Measurements from ENCODE around the gene RHBDD1. TPM values are rescaled to one million over a fixed set of nuclear protein-coding genes. Genes with fewer than 3 reads are reported as not detected.

RHBDD1 gene
- polyA plus RNA-seq, 1 of the 3 experiments (the other 2 are of a cell fraction), result 10.3 TPM

DNA sequence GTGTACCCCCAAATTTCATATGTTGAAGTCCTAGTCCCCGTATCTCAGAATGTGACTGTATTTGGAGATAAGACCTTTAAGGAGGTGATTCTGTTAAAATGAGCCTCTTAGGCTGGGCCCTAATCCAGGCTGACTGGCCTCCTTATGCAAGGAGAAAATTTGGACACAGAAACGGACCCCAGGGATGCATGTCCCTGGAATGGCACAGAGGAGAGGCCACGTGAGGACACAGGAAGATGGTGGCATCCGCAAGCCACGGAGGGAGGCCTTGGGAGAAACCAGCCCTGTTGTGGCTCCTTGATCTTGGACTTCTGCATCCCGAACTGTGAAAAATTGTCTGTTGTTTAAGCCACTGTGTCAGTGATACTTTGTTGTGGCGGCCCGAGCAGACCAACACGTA is 177.5 kb downstream of the RHBDD1 start:
- Histone ChIP-seq H3K27me3 (ENCODE audit: insufficient read depth) (no peaks in the 10 kb centered on the region), H3K9me2 (no peaks in the 10 kb centered on the region), H3K27ac (ENCODE audit: low read depth in 2 of 2, low read length in 1 of 2) (no peak overlapping the region), H3K79me2 (ENCODE audit: insufficient read depth) (no peaks in the 10 kb centered on the region), H3F3A (replicated peaks; ENCODE audit: insufficient read depth) (no peaks in the 10 kb centered on the region), H3K4me2 (no peak overlapping the region), H3K36me3 (replicated peaks in 1 of 2; ENCODE audit: control insufficient read depth in 1 of 2, insufficient read depth in 2 of 2, low read length in 1 of 2) (no peaks in the 10 kb centered on the region), H3K9ac (no peak overlapping the region), H3K4me1 (ENCODE audit: control insufficient read depth in 1 of 2, insufficient read depth in 2 of 2, low read depth in 1 of 2, low read length in 1 of 2) (peaks cover 0 to 2% of the 10 kb centered on the region in 2 experiments; a peak in 1 of 4 replicates), H3K4me3 (ENCODE audit: low read depth in 2 of 2, low read length in 1 of 2) (no peak overlapping the region), H2AFZ (ENCODE audit: low read depth) (no peak overlapping the region), H3K9me3 (no peaks in the 10 kb centered on the region), H4K20me1 (ENCODE audit: insufficient read depth) (no peaks in the 10 kb centered on the region)
- no peak for DNase-seq
- TF ChIP-seq CHD2 (IDR thresholded peaks at IDR 0.05; ENCODE audit: low read length, partially characterized antibody), result no peak
- no peak for TF ChIP-seq RFX5 (IDR thresholded peaks at IDR 0.05; ENCODE audit: low read length)
- TF ChIP-seq, protein P1, sequence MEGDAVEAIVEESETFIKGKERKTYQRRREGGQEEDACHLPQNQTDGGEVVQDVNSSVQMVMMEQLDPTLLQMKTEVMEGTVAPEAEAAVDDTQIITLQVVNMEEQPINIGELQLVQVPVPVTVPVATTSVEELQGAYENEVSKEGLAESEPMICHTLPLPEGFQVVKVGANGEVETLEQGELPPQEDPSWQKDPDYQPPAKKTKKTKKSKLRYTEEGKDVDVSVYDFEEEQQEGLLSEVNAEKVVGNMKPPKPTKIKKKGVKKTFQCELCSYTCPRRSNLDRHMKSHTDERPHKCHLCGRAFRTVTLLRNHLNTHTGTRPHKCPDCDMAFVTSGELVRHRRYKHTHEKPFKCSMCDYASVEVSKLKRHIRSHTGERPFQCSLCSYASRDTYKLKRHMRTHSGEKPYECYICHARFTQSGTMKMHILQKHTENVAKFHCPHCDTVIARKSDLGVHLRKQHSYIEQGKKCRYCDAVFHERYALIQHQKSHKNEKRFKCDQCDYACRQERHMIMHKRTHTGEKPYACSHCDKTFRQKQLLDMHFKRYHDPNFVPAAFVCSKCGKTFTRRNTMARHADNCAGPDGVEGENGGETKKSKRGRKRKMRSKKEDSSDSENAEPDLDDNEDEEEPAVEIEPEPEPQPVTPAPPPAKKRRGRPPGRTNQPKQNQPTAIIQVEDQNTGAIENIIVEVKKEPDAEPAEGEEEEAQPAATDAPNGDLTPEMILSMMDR (IDR thresholded peaks at IDR 0.05), result no peak
- no peak for TF ChIP-seq FOXM1 (IDR thresholded peaks at IDR 0.05; ENCODE audit: low read depth)
- no peak for TF ChIP-seq JUND (IDR thresholded peaks at IDR 0.05)
- TF ChIP-seq, protein P2, sequence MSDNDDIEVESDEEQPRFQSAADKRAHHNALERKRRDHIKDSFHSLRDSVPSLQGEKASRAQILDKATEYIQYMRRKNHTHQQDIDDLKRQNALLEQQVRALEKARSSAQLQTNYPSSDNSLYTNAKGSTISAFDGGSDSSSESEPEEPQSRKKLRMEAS (IDR thresholded peaks at IDR 0.05; ENCODE audit: low read depth), result no peak
- no peak for TF ChIP-seq NRF1 (IDR thresholded peaks at IDR 0.05; ENCODE audit: low read depth, low read length)
- TF ChIP-seq RXRA (IDR thresholded peaks at IDR 0.05; ENCODE audit: borderline replicate concordance, low read depth), result no peak
- TF ChIP-seq EP300 (IDR thresholded peaks at IDR 0.05; ENCODE audit: borderline replicate concordance in 1 of 2, low read depth in 1 of 2, low read length in 1 of 2), result no peak
- no peak for TF ChIP-seq SIN3A (IDR thresholded peaks at IDR 0.05; ENCODE audit: borderline replicate concordance, low read depth, low read length)
- no peak for TF ChIP-seq TEAD4 (IDR thresholded peaks at IDR 0.05; ENCODE audit: borderline replicate concordance, insufficient read depth)
- ChIA-PET CTCF (no interaction called here), POLR2A (no interaction called here)
- 68% methylated on average over 9 of the region's 9 CpGs for WGBS (ENCODE audit: low lambda C conversion rate)

DNA sequence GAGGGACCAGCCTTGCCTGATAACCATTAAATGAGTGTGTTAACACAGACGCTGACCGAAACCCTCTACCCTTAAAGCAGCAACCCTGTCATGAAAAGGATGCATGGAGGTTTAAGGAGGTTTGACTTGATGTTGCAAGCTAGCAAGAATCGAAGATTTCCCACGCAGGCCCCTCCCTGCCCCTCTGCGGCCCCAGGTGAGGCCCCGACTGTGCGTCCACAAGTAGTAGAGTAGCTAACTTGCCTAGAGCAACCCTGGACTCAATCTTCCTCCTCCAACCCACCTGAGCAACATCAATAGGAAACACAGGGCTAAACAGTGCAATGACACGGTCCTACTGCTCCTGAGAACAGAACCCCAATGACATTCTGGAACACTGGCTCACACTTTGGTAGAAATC is 178.0 kb downstream of the RHBDD1 start:
- Histone ChIP-seq H3K9me3 (no peaks in the 10 kb centered on the region), H3K27me3 (ENCODE audit: insufficient read depth) (no peaks in the 10 kb centered on the region), H3K79me2 (ENCODE audit: insufficient read depth) (no peaks in the 10 kb centered on the region), H3K27ac (ENCODE audit: low read depth in 2 of 2, low read length in 1 of 2) (no peak overlapping the region), H3K9ac (no peak overlapping the region), H3K4me1 (ENCODE audit: control insufficient read depth in 1 of 2, insufficient read depth in 2 of 2, low read depth in 1 of 2, low read length in 1 of 2) (peaks cover 0 to 2% of the 10 kb centered on the region in 2 experiments; a peak in 1 of 4 replicates), H3K4me2 (no peak overlapping the region), H3K9me2 (no peaks in the 10 kb centered on the region), H2AFZ (ENCODE audit: low read depth) (no peak overlapping the region), H3F3A (replicated peaks; ENCODE audit: insufficient read depth) (no peaks in the 10 kb centered on the region), H4K20me1 (ENCODE audit: insufficient read depth) (no peaks in the 10 kb centered on the region), H3K36me3 (replicated peaks in 1 of 2; ENCODE audit: control insufficient read depth in 1 of 2, insufficient read depth in 2 of 2, low read length in 1 of 2) (no peaks in the 10 kb centered on the region), H3K4me3 (ENCODE audit: low read depth in 2 of 2, low read length in 1 of 2) (no peak overlapping the region)
- no peak for DNase-seq
- TF ChIP-seq SIN3A (IDR thresholded peaks at IDR 0.05; ENCODE audit: borderline replicate concordance, low read depth, low read length) (no peak), TEAD4 (IDR thresholded peaks at IDR 0.05; ENCODE audit: borderline replicate concordance, insufficient read depth) (no peak), NFIC (IDR thresholded peaks at IDR 0.05; ENCODE audit: borderline replicate concordance) (no peak), MEF2A (IDR thresholded peaks at IDR 0.05; ENCODE audit: borderline replicate concordance, low read depth) (no peak), YY1 (IDR thresholded peaks at IDR 0.05; ENCODE audit: low read depth) (no peak), TCF12 (IDR thresholded peaks at IDR 0.05) (no peak), TAF1 (IDR thresholded peaks at IDR 0.05; ENCODE audit: borderline replicate concordance, low read depth, low read length) (no peak), EZH2phosphoT487 (IDR thresholded peaks at IDR 0.05; ENCODE audit: borderline replicate concordance, low read depth) (no peak), JUND (IDR thresholded peaks at IDR 0.05) (no peak), RXRA (IDR thresholded peaks at IDR 0.05; ENCODE audit: borderline replicate concordance, low read depth) (no peak), MXI1 (IDR thresholded peaks at IDR 0.05; ENCODE audit: low read depth, low read length) (no peak), GATA2 (CRISPR knock-in tag; IDR thresholded peaks at IDR 0.05) (no peak), POLR2AphosphoS5 (IDR thresholded peaks at IDR 0.05; ENCODE audit: low read depth, low read length) (no peak), RAD21 (IDR thresholded peaks at IDR 0.05; ENCODE audit: low read length) (no peak), CHD2 (IDR thresholded peaks at IDR 0.05; ENCODE audit: low read length, partially characterized antibody) (no peak)
- TF ChIP-seq, protein P3, sequence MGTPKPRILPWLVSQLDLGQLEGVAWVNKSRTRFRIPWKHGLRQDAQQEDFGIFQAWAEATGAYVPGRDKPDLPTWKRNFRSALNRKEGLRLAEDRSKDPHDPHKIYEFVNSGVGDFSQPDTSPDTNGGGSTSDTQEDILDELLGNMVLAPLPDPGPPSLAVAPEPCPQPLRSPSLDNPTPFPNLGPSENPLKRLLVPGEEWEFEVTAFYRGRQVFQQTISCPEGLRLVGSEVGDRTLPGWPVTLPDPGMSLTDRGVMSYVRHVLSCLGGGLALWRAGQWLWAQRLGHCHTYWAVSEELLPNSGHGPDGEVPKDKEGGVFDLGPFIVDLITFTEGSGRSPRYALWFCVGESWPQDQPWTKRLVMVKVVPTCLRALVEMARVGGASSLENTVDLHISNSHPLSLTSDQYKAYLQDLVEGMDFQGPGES (IDR thresholded peaks at IDR 0.05; ENCODE audit: low read depth, low read length), result no peak
- TF ChIP-seq, protein P4, sequence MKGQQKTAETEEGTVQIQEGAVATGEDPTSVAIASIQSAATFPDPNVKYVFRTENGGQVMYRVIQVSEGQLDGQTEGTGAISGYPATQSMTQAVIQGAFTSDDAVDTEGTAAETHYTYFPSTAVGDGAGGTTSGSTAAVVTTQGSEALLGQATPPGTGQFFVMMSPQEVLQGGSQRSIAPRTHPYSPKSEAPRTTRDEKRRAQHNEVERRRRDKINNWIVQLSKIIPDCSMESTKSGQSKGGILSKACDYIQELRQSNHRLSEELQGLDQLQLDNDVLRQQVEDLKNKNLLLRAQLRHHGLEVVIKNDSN (IDR thresholded peaks at IDR 0.05; ENCODE audit: borderline replicate concordance, low read depth), result no peak
- TF ChIP-seq, protein P1 (IDR thresholded peaks at IDR 0.05), result no peak
- ChIA-PET POLR2A (no interaction called here), CTCF (no interaction called here)
- 72% methylated on average over 8 of the region's 8 CpGs for WGBS (ENCODE audit: low lambda C conversion rate)

Data from SK-N-SH (cell line).